HG03060 (cell line): ENCODE measurements around the gene TCF3.

Experiments used
- ATAC-seq: cut with Tn5 transposase; IDR thresholded peaks from one replicate; pipeline ENCODE4 v1.9.1; 2021; ENCODE audit warnings: low read depth, moderate number of reproducible peaks; ENCODE audit not compliant: unreplicated experiment

Gene TCF3

GRCh38 chr19:1633269-1633826 is 19.1 kb downstream of the TCF3 start:
- no peak for ATAC-seq

GRCh38 chr19:1632462-1633268 is 19.8 kb downstream of the TCF3 start:
- no peak for ATAC-seq

DNA sequence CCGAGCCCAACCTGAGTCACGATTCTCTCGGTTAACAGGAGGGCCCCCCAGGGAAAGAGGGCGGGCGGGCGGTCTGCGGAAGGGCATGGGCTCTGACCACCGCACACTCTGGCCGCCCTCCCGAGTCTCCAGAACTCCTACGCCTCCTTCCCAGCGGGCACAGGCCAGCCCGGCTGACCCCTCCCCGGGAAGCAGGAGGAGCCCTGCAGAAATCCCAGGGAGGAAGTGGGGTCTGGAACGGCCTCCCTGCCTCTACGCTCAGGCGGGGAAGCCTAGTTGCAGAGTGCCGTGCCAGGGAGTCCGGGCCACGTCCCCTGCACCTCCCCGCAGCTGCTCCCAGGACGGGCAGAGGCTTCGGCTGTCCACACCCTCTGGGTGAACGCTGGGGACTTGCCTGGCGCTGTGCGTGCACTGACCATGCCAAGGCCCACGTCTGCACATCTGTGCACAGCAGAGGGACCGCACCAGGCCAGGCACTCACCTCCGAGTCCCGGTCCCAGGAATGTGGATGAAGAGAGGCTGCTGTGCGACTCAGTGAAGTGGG is 20.8 kb downstream of the TCF3 start:
- no peak for ATAC-seq

DNA sequence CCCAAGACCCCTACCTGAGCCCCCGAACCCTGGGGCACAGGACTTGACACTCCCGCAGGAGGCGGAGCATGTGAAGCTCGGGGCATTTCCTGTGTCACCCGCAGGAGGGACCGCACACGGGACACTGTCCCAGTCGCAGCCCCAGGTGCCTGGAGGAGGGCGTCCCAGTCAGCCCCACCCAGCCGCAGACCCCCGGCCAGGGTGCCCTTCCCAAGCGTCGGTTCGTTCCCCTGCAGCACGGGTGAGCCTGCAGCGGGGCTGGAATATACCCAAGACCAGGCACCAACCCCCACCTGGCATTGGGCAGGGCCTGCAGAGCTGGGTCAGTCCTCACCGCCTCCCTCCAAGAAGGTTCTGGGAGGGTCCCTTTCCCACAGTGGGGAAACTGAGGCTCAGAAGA is 21.6 kb downstream of the TCF3 start:
- no peak for ATAC-seq

DNA sequence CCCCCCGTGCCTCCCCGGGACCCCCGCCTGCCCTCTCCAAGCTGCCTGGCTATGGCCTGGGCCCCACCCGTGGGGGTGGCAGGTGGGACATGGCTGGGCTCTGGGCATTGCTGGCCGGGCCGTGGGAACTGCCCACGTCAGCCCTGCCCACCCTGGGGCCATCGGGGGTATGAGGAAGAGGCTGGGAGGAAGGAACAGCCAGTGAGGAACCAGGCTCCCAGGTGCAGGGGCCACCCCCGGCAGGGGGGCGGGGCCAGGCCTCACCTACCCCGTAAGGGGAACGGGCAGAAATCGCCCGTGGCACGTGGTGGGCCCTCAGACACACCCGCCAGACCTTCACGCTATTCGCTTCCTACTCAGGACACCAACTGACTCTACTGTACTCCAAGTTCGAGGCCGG is 22.4 kb downstream of the TCF3 start:
- ATAC-seq = no peak

GRCh38 chr19:1629256-1629808 is 23.1 kb downstream of the TCF3 start:
- no peak for ATAC-seq

- no peak for ATAC-seq
Measured at GRCh38 chr19:1627194-1627593, 25.2 kb downstream of the TCF3 start.

GRCh38 chr19:1626417-1627010 is 25.9 kb downstream of the TCF3 start:
- no peak for ATAC-seq

DNA sequence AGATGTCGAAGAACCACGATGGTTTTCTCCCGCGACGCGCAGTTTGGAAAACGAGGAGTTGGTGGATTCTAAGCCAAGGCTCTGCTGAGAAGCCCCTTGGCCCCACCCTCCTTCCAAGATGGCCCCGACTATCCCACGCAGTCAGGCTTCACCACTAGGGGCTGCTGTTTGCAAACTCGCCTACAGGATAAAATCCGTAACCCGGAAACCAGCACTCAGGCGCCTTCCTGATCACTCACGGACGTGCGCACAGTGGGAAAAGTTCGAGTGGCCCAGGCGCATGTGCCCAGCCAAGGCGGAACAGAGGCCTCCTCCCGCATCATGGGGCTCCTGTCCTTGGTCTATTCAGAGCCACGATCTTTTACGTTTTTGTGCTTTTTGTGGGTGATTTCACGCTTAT is 28.0 kb downstream of the TCF3 start:
- no peak for ATAC-seq

- ATAC-seq = no peak
Measured at GRCh38 chr19:1622541-1622940, 29.9 kb downstream of the TCF3 start.

DNA sequence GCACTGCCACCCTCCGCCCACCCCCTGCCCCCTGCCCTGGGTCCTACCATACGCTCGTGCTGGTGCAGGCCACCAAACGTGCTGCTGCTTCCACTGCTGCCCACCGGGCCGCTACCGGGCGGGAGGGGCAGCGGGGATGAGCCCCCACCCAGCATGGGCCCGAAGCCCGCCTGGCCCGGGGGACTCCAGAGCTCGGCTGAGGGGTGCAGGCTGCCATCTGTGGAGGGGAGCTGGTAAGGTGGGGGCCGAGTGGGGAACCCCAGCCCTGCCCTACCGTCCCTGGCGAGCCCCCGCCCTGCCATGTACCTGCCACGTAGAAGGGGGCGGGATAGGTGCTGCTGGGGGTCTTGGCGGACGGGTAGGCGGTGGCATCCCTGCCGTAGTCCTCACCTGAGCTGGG is 30.4 kb downstream of the TCF3 start:
- ATAC-seq = no peak

- ATAC-seq = no peak
Measured at GRCh38 chr19:1621574-1621973, 30.8 kb downstream of the TCF3 start.

DNA sequence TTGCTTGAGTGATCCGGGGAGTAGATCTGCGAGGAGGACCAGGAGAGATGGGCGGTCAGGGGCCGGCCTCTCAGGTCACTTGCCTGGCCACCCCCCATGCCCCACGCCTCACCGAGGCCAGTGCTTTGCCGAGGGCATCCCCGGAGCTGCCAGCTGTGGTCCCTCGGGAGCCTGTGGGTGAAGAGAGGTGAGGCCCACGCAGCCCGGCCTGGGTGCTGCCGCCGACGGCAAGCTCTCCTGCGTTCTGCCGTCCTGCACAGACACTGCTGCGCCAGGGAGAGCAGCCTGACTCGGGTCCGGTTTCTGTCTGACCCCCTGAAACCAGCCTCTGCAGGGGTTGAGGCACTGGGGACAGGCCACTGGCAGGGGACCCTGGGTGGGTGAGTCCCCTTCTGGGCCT is 31.4 kb downstream of the TCF3 start:
- no peak for ATAC-seq

DNA sequence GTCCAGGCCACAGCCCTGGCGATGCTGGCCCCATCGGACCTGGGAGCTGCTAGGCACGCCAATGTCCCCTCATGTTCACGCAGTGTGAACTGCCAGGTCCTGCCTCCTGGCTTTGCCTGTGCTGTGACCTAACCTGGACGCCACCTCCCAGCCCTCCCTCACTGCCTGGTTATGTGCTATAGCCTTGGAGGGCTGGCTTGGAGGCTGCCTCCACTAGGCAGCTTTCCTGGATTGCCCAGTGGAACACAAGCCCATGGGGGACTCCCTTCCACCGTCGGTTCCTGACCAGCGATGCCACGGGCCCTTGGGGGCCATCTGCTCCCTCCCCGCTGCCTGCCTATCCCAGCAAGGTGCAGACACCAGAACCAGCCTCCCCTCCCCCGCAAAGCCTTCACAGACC is 31.9 kb downstream of the TCF3 start:
- no peak for ATAC-seq

DNA sequence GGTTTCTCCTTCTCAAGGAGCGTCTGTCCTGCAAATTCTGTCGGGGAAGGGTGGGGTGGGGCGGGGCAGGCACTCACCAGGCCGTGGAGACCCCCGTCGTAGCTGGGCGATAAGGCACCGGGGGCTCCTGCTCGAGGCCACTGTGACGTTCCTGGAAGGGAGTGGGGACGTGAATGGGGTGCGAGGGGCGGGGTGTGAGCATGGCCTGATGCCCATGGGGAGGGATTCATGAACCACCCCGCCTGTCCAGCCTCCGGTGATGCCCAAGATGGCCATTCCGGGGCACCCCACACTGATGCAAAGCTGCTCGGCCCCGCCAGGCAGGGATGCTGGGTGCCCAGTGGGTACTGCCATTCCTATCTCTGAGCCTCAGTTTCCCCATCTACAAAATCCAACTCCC is 32.7 kb downstream of the TCF3 start:
- ATAC-seq = no peak

DNA sequence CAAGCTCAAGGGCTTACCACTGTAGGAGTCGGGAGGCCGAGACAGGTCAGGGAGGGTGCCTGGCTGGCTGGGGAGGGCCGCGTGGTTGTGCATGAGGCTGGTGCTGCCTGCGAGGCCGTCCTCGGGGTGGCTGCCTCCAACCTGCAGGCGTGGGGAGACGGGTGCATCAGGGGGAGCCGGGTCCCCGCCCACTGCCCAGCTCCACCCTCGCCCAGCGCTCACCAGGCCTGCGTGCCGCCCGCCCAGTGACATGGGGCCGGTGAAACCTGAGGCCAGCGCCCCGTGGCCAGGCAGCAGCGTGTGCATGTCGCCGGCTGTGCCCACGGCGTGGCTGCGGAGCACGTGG is 33.3 kb downstream of the TCF3 start:
- ATAC-seq = no peak

- no peak for ATAC-seq
Measured at GRCh38 chr19:1618157-1619093, 34.0 kb downstream of the TCF3 start.

GRCh38 chr19:1616875-1617274 is 35.5 kb downstream of the TCF3 start:
- ATAC-seq = no peak

GRCh38 chr19:1616396-1616795 is 36.0 kb downstream of the TCF3 start:
- no peak for ATAC-seq

DNA sequence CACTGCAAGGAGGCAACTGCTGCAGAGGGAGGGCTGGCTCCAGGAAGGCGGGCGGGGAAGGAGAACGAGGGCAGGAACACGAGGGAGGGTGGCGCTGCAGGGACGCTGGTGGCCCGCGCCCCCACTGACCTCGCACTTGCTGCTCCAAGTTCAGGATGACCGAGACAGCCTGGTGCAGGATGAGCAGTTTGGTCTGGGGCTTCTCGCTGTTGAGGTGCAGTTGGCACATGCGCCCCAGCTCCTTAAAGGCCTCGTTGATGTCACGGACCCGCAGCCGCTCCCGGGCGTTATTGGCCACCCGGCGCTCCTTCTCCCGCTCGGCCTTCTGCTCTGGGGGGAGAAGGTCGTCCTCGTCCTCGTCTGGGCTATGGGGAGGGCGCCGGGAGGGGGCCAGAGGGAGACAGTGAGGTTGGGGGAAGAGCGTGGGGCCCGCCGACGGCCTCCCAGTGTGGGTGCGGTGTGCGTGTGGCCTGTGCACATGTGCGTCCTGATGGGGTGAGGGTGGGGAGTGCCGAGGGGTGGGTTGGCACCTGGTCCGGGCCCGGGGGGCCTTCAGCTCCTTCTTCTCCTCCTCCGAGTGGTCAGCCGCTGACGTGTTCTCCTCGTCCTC is 37.2 kb downstream of the TCF3 start:
- no peak for ATAC-seq
